Stimulated activated CD4-positive, alpha-beta T cell treated with anti-CD3 and anti-CD28 coated beads, Interleukin-4, amount 100 ng/mL, for 1 hour (primary cell): ENCODE data around the gene APOL1.
"Not testable (repeated sequence)": the region's sequence is repeated elsewhere in the genome, so short reads cannot be mapped to it uniquely, and the experiment has no call there.

Experiments
- DNase-seq: peaks from one replicate; pipeline ENCODE4 v3.0.0-alpha.2; 2020

APOL1 gene

DNA sequence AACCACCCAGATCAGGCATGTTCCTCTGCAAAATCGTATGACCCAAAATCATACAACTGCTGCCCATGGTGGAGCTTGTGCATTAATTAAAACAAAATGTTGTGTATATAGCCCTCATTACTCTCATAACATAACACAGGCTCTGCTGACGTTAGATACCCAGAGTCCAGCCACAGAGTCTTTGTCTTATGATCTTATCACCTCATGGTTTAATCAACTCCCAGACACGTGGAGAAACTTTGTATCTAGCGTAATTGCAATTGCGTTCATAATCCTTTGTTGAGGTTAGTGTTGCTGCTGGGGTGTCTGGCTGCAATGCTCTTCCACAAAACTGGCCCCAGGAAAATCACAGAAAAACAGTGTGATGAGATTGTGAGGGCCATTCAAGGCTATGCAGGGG is 5.0 kb upstream of the APOL1 start:
- no peak for DNase-seq

DNA sequence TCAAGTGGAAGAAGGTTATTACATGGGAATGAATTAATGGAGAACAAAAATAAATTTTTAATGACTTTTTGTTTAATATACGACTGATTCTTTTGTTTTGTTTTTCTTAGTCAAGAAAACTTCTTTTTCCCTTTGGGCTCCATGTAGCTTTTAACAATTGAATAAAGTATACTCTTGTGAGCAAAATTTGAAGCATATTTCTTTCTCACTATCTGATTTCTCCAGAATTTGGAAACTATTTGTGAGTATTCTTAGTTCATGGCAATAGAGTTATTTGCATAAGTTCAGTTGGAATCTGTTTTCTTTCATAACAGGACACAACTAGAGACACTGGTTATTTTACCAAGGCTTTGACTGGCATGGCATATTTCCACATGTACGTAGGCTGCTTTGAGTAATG is 3.8 kb upstream of the APOL1 start:
- no peak for DNase-seq

DNA sequence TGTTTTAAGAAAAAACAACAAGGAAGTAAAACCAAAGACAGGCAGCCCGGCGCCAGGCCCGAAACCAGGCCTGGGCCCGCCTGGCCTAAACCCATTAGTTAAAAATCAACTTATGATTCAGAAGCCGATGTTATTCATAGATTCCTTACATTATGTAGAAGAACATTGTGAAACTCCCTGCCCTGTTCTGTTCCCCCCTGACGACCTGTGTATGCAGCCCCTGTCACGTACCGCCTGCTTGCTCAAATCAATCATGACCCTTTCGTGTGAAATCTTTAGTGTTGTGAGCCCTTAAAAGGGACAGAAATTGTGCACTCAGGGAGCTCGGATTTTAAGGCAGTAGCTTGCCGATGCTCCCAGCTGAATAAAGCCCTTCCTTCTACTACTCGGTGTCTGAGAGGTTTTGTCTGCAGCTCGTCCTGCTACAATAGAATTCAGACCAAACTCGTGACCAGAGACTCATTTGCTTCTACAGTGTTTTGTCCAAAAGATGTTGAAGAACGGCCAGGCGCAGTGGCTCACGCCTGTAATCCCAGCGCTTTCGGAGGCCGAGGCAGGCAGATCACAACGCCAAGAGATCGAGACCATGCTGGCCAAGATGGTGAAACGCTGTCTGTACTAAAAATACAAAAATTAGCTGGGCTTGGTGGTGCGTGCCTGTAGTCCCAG is 2.5 kb upstream of the APOL1 start:
- not testable (repeated sequence) for DNase-seq

GRCh38 chr22:36251979-36252608 is 839 bp upstream of the APOL1 start:
- not testable (repeated sequence) for DNase-seq

DNA sequence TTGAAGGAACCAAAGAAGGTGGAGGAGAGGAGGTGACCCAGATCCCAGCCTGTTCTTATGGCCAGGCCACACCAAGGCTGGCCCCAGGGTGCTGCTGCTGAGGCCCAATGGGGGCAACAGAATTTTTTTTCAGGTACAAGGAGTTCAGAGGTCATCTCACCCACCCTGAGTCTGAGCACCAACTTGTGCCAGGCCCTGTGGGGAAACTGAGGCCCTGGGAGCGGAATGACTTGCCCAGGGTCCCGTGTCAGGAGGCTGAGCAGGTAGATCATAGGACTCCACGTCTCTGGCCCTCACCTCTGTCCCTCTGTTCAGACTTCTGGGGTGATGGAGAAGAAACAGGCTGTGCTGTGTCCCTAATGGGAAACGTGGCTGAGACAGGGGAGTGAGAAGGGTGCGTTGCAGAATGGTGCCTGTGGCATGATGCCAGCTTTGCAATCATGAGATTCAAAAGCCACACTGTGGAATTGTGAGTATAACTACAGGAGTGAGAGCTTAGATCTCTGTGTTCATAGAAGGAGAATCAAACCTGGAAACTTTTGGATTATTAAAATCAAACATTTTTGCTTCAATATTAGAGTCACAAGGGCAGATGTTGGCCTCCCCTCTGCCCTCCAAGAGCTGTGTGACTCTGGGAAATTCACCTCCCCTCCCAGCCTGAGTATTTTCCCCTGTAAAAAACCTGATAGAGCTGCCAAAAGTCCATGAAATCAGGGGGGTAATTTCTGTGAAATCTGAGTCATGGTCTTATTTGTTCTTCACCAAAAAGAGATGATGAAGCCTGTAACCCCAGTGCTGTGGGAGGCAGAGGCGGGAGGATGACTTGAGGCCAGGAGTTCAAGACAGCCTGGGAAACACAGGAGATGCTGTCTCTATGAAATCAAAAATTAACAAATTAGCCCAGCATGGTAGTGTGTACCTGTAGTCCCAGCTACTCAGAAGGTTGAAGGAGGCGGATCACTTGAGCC is 874 bp downstream of the APOL1 start:
- peak; percentile 66 for DNase-seq

GRCh38 chr22:36255572-36255971 is 2.6 kb downstream of the APOL1 start:
- not testable (repeated sequence) for DNase-seq

DNA sequence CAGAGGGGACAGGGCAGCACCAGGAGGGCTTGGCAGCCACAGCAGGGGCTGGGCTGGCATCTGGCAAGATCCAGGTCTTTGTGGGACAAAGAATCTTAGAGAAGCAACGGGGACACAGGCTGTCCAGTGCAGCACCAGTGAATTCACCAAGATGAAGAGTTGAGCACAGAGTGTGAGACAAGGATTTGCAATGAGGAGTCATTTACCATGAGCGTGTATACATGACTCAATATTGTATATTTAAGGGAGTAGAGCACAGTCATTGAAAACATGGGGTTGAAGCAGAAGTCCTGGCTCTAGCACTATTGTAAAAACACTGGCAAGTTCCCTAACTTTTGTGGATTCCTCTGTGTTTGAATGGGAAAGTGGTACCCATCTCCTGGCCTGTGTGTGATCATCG is 3.5 kb downstream of the APOL1 start:
- no peak for DNase-seq

- no peak for DNase-seq
Observed at GRCh38 chr22:36257308-36257707, 4.4 kb downstream of the APOL1 start.

DNA sequence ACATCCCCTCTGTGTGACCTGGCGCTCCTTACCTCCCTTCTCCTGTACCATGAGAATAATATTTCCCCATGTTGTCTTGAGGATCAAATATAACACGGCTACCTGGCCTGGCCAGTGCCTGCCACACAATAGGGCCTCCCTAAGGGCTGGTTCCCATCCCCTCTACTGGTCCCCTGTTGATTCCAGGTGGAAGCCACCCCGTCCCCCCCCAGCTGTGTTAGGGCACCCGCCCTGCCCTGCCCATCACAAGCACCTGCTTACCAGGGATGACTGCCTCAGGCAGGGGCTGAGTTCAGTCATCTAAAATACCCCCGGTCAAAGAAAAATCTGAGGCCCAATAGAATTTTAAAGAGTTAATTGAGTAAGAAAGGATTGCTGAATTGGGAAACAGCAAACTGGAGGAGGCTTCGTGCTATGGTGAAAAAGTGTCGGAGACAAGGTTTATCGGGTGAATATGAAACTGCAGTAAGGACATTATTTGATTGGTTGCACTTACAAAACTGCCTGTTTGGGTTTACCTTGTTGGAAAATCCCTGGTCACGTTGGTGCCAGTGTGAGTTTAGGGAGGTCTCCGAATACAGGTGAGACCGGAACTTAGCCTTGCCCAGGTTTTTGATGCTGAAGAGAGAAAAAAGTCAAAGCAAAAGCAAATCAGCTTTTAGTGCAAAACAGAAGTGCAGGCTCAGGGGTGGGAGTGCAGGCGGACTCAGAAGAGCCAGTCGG is 5.2 kb downstream of the APOL1 start:
- no peak for DNase-seq

DNA sequence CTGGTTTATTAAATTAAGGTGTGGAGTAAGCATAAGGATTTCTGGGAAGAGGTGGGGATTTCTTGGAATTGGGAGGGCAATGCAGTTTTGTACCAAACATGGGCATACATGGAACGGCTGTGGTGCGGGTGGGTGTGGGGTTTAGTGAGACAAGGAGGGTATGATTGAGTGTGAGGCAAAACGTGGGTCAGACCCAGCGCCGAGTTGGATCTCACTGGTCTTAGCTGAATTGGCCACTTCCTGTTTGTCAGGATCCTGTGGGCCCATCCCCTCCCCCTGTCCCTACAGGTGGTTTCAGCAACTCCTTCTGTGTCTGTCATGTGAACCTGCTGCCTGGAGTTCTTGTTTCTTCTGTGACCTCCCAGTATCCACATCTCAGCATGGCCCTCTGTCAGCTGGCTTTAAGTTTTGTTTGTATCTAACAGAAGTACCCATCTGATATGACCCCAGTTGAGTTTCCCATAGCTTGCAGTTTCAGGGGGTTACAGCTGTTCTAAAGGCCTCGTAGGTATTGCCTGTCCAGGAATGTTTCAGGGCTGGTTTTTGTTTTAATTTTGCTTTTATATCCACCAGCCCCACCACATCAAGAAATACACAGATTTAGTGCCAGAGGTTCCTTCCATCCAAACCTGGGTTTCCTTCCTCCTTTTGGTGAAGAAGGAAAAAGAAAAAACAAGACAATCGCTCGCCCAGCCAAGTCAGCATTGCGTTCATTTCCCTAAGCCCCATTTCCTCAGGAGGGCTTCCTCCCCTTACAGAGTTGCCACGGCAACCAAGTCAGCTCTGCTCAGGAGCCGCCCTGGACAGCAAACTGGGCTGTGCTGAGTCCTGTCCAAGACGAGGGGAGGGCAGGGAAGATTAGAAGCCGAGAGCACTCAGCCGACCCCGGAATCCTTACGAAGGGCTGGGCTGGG is 6.0 kb downstream of the APOL1 start:
- DNase-seq, result peak; percentile 10

- DNase-seq, result no peak
Observed at GRCh38 chr22:36259615-36260300, 6.8 kb downstream of the APOL1 start.

- not testable (repeated sequence) for DNase-seq
Observed at GRCh38 chr22:36261675-36262074, 8.7 kb downstream of the APOL1 start.

DNA sequence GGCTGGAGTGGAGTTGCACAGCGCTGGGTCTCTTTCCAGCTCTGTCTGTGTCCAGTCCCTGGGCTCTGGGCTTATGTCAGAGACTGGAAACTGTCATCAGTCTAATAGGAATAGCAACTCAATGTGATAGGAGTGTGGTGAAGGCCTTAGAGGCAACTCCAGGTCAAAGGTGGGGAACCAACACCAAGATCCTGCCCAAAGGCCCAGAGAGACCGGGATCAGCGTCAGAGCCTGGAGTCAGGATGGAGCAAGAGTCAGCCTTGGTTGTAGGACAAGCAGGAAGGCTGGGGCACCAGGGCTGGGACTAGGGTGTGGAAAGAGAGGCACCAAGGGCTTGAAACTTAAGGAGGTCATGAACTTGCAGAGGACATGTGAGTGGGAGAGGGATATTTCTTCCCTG is 9.4 kb downstream of the APOL1 start:
- DNase-seq, result not testable (repeated sequence)

- DNase-seq, result not testable (repeated sequence)
Observed at GRCh38 chr22:36263216-36263673, 10.3 kb downstream of the APOL1 start.

- not testable (repeated sequence) for DNase-seq
Observed at GRCh38 chr22:36263886-36264664, 11.1 kb downstream of the APOL1 start.

GRCh38 chr22:36267058-36267457 is 14.1 kb downstream of the APOL1 start:
- no peak for DNase-seq

DNA sequence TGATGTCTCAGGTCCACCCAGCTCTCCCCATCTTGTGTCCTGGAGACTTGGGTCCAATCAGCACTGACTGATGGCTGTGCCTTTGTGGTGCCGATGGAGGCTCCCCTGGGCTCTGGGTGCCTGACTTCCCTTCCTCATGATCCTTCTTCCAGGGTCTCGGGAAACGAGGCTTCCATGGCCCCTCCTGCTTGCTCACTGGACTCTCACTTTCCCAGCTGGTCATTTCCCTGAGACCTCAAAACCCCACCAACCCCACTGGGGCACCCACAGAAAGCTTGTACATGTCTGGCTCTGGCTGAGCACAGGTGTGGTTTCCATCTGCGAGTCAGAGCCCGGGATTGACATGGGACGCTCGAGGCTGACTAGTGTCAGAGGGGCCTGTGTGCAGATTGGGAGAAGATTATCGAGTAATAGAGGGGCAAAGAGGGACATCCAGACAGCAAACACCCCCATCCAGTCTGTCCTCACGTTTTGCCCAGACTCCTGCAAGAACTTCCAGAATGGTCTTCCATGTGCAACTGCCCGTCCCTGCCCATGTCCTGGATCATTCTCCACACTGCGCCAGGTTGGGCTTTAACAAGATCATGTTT is 15.1 kb downstream of the APOL1 start:
- DNase-seq, result no peak

DNA sequence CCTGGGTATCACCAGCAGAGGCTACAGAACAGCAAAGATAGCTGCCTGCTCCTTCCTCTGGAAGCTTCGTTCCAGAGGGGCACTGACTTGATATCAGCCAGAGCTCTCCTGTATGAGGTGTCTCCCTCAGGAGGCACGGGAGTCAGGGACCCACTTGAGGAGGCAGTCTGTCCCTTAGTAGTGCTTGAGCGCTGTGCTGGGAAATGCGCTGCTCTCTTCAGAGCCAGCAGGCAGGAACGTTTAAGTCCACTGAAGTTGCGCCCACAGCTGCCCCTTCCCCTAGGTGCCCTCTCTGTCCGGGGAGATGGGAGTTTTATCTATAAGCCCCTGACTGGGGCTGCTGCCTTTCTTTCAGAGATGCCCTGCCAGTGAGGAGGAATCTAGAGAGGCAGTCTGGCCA is 18.3 kb downstream of the APOL1 start:
- not testable (repeated sequence) for DNase-seq

DNA sequence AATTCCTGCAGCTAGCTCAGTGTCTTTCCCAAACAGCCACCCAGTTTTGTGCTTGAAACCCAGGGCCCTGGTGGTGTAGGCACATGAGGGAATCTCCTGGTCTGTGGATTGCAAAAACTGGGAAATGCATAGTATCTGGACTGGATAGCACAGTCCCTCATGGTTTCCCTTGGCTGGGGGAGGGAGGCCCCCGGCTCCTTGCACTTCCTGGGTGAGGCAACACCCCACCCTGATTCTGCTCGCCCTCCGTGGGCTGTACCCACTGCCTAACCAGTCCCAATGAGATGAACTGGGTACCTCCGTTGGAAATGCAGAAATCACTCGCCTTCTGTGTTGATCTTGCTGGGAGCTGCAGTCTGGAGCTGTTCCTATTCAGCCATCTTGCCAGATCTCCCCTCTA is 19.0 kb downstream of the APOL1 start:
- DNase-seq, result not testable (repeated sequence)

DNA sequence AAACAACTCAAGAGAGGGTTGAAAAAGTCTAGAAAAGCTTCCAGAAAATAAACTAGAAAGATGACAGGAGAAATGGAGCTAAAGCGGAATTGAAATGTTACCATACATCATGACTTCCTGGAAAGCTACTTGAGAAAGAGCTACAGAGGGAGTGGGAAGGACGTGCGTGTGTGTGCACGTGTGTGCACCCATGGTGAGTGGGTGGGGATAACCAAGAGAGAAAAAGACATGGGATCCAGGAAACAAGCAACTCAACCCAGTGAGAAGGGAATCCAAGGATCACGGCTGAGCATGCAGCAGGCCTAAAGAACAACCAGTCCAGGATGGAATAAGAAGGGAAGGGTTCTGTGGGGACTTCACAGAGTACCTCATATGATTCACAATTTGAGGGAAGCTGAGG is 21.6 kb downstream of the APOL1 start:
- DNase-seq, result no peak
